B cell (primary cell): Measurements from ENCODE around the gene BIRC5. TPM values are rescaled to one million over a fixed set of nuclear protein-coding genes. Genes with fewer than 3 reads are reported as not detected.
A peak's percentile ranks its signal among the peaks of the same experiment; 100 is the strongest.

Experiments
- ATAC-seq: fragments of 200-7000 bp; cut with Tn5 transposase; one replicate; pipeline ENCODE4 v1.10.0; 2021; ENCODE audit warnings: low read depth, mild to moderate bottlenecking, moderate number of reproducible peaks, moderate library complexity
- CTCF ChIA-PET: fragments of 350-600 bp; sonication (Branson Sonifier 250); formaldehyde crosslinking; loops from one replicate; lab custom pipeline; 2021; ENCODE audit warnings: antibody characterized with exemption, inconsistent platforms; lab: Charles Lee
- POLR2A ChIA-PET: fragments of 350-600 bp; sonication (Branson Sonifier 250); formaldehyde crosslinking; loops from one replicate; lab custom pipeline; 2021; ENCODE audit warnings: antibody characterized with exemption; lab: Charles Lee
- DNase-seq: peaks from one replicate; pipeline ENCODE4 v3.0.0; 2013
- H2AFZ ChIP-seq: 2 replicates; pipeline ENCODE4 v1.6.1; 2012; ENCODE audit warnings: mild to moderate bottlenecking, low read depth, low read length; ENCODE audit not compliant: insufficient read depth, poor library complexity, severe bottlenecking
- H3K27ac ChIP-seq, 2 donors: 1 replicate in 1 of 2; 2 replicates in 1 of 2; pipeline ENCODE4 v1.5.1; 2012 to 2013; ENCODE audit warnings: low read length in 2 of 2, mild to moderate bottlenecking in 2 of 2, moderate library complexity in 1 of 2
- H3K27me3 ChIP-seq, 4 experiments: fragments of 200-600 bp in 1 of 4; sonication (generic) in 1 of 4; replicated peaks in 1 of 4; 1 replicate in 2 of 4; 2 replicates in 2 of 4; pipeline versions ENCODE4 v1.6.1 to v1.7.0; 2013 to 2016; ENCODE audit warnings: low read length in 3 of 4, mild to moderate bottlenecking in 2 of 4, mixed read lengths in 1 of 4, moderate library complexity in 1 of 4; ENCODE audit not compliant: insufficient read depth in 4 of 4, control insufficient read depth in 3 of 4; ENCODE audit errors: control extremely low read depth in 1 of 4
- H3K36me3 ChIP-seq, 2 experiments: replicated peaks in 1 of 2; 1 replicate in 1 of 2; 2 replicates in 1 of 2; pipeline versions ENCODE4 v1.6.1 to v1.7.1; 2013; ENCODE audit warnings: low read length in 1 of 2; ENCODE audit not compliant: insufficient read depth in 2 of 2, control insufficient read depth in 1 of 2; ENCODE audit errors: control extremely low read depth in 1 of 2, extremely low read depth in 1 of 2
- H3K4me1 ChIP-seq, 2 donors: fragments of 200-600 bp in 1 of 2; sonication (generic) in 1 of 2; 1 replicate in 1 of 2; 2 replicates in 1 of 2; pipeline versions ENCODE4 v1.5.1 to v1.6.1; 2013 to 2017; ENCODE audit warnings: low read length in 2 of 2; ENCODE audit not compliant: control insufficient read depth in 2 of 2, insufficient read depth in 2 of 2
- H3K4me2 ChIP-seq: replicated peaks from 2 replicates; pipeline ENCODE3; 2012; ENCODE audit warnings: mild to moderate bottlenecking, low read depth, low read length; ENCODE audit not compliant: poor library complexity, severe bottlenecking
- H3K4me3 ChIP-seq, 5 experiments: fragments of 200-600 bp in 1 of 5; sonication (generic) in 1 of 5; 1 replicate in 3 of 5; 2 replicates in 2 of 5; pipeline versions ENCODE4 v1.5.1 to v1.7.0; 2011 to 2016; ENCODE audit warnings: low read length in 4 of 5, mild to moderate bottlenecking in 4 of 5, low read depth in 2 of 5, control low read depth in 1 of 5, moderate library complexity in 1 of 5; ENCODE audit not compliant: insufficient read depth in 1 of 5; ENCODE audit errors: control extremely low read depth in 1 of 5, extremely low read depth in 1 of 5
- H3K79me2 ChIP-seq: fragments of 200-600 bp; sonication (generic); one replicate; pipeline ENCODE4 v1.6.0; 2016; ENCODE audit warnings: low read length; ENCODE audit not compliant: control insufficient read depth, insufficient read depth
- H3K9ac ChIP-seq: fragments of 200-600 bp; sonication (generic); 2 replicates; pipeline ENCODE4 v1.6.1; 2017; ENCODE audit warnings: mild to moderate bottlenecking, low read length, moderate library complexity
- H3K9me3 ChIP-seq, 3 donors: one replicate each; pipeline versions ENCODE4 v1.6.1 to v1.7.1; 2013; ENCODE audit warnings: low read length in 2 of 3; ENCODE audit not compliant: control insufficient read depth in 2 of 3, insufficient read depth in 1 of 3; ENCODE audit errors: control extremely low read depth in 1 of 3
- H4K20me1 ChIP-seq: 2 replicates; pipeline ENCODE4 v1.6.0; 2012; ENCODE audit warnings: mild to moderate bottlenecking, low read length; ENCODE audit not compliant: insufficient read depth, control insufficient read depth, poor library complexity, severe bottlenecking
- H3K27ac Mint-ChIP-seq: one replicate; pipeline ENCODE4 v1.8.0; 2021; ENCODE audit warnings: mixed read lengths
- H3K27me3 Mint-ChIP-seq: one replicate; pipeline ENCODE4 v1.8.0; 2021; ENCODE audit warnings: mixed read lengths
- H3K4me1 Mint-ChIP-seq: one replicate; pipeline ENCODE4 v1.8.0; 2021; ENCODE audit warnings: mixed read lengths
- H3K4me3 Mint-ChIP-seq: one replicate; pipeline ENCODE4 v1.8.0; 2021; ENCODE audit warnings: mixed read lengths
- H3K9me3 Mint-ChIP-seq: one replicate; pipeline ENCODE4 v1.8.0; 2022; ENCODE audit warnings: mixed read lengths; ENCODE audit not compliant: insufficient read depth
- CTCF ChIP-seq: fragments of 200-600 bp; IDR thresholded peaks from one replicate; pipeline ENCODE4 v1.8.0; 2022; ENCODE audit warnings: antibody characterized with exemption, mild to moderate bottlenecking
- EZH2 ChIP-seq: IDR thresholded peaks from 2 replicates; pipeline ENCODE4 v1.6.1; 2012; ENCODE audit warnings: borderline replicate concordance, low read depth, mild to moderate bottlenecking, moderate library complexity, low read length; ENCODE audit not compliant: insufficient read depth, poor library complexity, severe bottlenecking
- WGBS: methylation state at CpG from one replicate; pipeline ENCODE4 v1.1.5; 2013; ENCODE audit warnings: missing lambda C conversion rate; ENCODE audit not compliant: insufficient coverage; 5-methylcytosine and 5-hydroxymethylcytosine counted together
- intact Hi-C: fragments of 100-400 bp; cut with micrococcal nuclease; formaldehyde crosslinking; loops from one replicate; pipeline ENCODE4 v1.10.0; 2022
- polyA plus RNA-seq: library from polyadenylated mRNA; depleted of rRNA; stranded (reverse); fragments of >200 nt; gene quantifications from 2 replicates; pipeline ENCODE4 v1.2.3, GENCODE V29; 2012
- total RNA-seq, 2 donors: library from RNA; stranded (reverse); fragments of 120-200 nt in 1 of 2; gene quantifications; 1 replicate in 1 of 2; 2 replicates in 1 of 2; pipeline versions ENCODE4 v1.2.3 to v1.2.4, GENCODE V29; 2013 to 2022

The BIRC5 gene
- total and polyA plus RNA-seq, 2 donors (not counting 1 experiment from before 2014, with no cell fraction given), result 0.33 to 0.84 TPM

GRCh38 chr17:78258323-78259191 lies 44.5 kb downstream of the BIRC5 start:
- TF ChIP-seq EZH2 (no peak), CTCF (no peak)
- Mint-ChIP-seq H3K27me3 (peaks cover 8% of the 10 kb centered on the region), H3K27ac (peak overlapping the region; percentile 80), H3K4me3 (peak overlapping the region; percentile 79), H3K9me3 (no peaks in the 10 kb centered on the region), H3K4me1 (peaks cover 24% of the 10 kb centered on the region)
- CTCF ChIA-PET, result interaction anchor here (0.6 to 1.0 kb wide), 3 partner anchors 8 to 118 kb away, joined by 3 to 5 read pairs (median 3); no protein-coding TSS in a partner anchor
- Histone ChIP-seq H3K4me3 (no peak overlapping the region), H3K79me2 (no peaks in the 10 kb centered on the region), H3K4me1 (peaks cover 28 to 44% of the 10 kb centered on the region in 2 donors), H3K27me3 (peaks cover 0 to 11% (median 0%) of the 10 kb centered on the region in 4 experiments), H4K20me1 (no peaks in the 10 kb centered on the region), H3K27ac (no peak overlapping the region), H3K36me3 (no peaks in the 10 kb centered on the region), H3K4me2 (peak overlapping the region; percentile 72), H2AFZ (peak overlapping the region; percentile 30), H3K9me3 (no peaks in the 10 kb centered on the region), H3K9ac (no peak overlapping the region)
- POLR2A ChIA-PET, result interaction anchor here (0.6 to 1.8 kb wide), 3 partner anchors 9 to 1769 kb away, joined by 3 to 4 read pairs (median 3); no protein-coding TSS in a partner anchor
- intact Hi-C loops, result no loop called here
- WGBS, result 14% methylated on average over 19 of the region's 23 CpGs
- ATAC-seq (no peak), DNase-seq (no peak)

GRCh38 chr17:78259192-78259554 lies 45.1 kb downstream of the BIRC5 start:
- CTCF ChIA-PET, result interaction anchor here (0.6 to 1.0 kb wide), 3 partner anchors 9 to 119 kb away, joined by 3 to 5 read pairs (median 3); no protein-coding TSS in a partner anchor
- 49% methylated on average over 6 of the region's 10 CpGs for WGBS

More at GRCh38 chr17:78259192-78259554, 45.1 kb downstream of the BIRC5 start:
- H3K4me3 ChIP-seq, result no peak overlapping the region
- Mint-ChIP-seq H3K4me3 (no peak overlapping the region), H3K27me3 (peaks cover 8% of the 10 kb centered on the region), H3K9me3 (no peaks in the 10 kb centered on the region), H3K27ac (no peak overlapping the region), H3K4me1 (peaks cover 21% of the 10 kb centered on the region)
- no peak overlapping the region for H3K4me2 ChIP-seq
- H3K79me2 ChIP-seq, result no peaks in the 10 kb centered on the region
- H3K9ac ChIP-seq, result no peak overlapping the region
- intact Hi-C loops, result no loop called here
- no peaks in the 10 kb centered on the region for H3K36me3 ChIP-seq
- H3K27ac ChIP-seq, result no peak overlapping the region
- H3K4me1 ChIP-seq, result peaks cover 23 to 39% of the 10 kb centered on the region in 2 donors
- POLR2A ChIA-PET, result no interaction called here
- H3K9me3 ChIP-seq, result no peaks in the 10 kb centered on the region
- H3K27me3 ChIP-seq, result peaks cover 0 to 11% (median 0%) of the 10 kb centered on the region in 4 experiments
- ATAC-seq (no peak), DNase-seq (no peak)
- TF ChIP-seq EZH2 (no peak), CTCF (no peak)
- no peaks in the 10 kb centered on the region for H4K20me1 ChIP-seq
- no peak overlapping the region for H2AFZ ChIP-seq
